B cell (primary cell): Measurements from ENCODE around the gene PGM5. TPM values are rescaled to one million over a fixed set of nuclear protein-coding genes. Genes with fewer than 3 reads are reported as not detected.

Experiments
- ATAC-seq: fragments of 200-7000 bp; cut with Tn5 transposase; one replicate; pipeline ENCODE4 v1.10.0; 2021; ENCODE audit warnings: low read depth, mild to moderate bottlenecking, moderate number of reproducible peaks, moderate library complexity
- CTCF ChIA-PET: fragments of 350-600 bp; sonication (Branson Sonifier 250); formaldehyde crosslinking; loops from one replicate; lab custom pipeline; 2021; ENCODE audit warnings: antibody characterized with exemption, inconsistent platforms; lab: Charles Lee
- POLR2A ChIA-PET: fragments of 350-600 bp; sonication (Branson Sonifier 250); formaldehyde crosslinking; loops from one replicate; lab custom pipeline; 2021; ENCODE audit warnings: antibody characterized with exemption; lab: Charles Lee
- DNase-seq: peaks from one replicate; pipeline ENCODE4 v3.0.0; 2013
- H2AFZ ChIP-seq: 2 replicates; pipeline ENCODE4 v1.6.1; 2012; ENCODE audit warnings: mild to moderate bottlenecking, low read depth, low read length; ENCODE audit not compliant: insufficient read depth, poor library complexity, severe bottlenecking
- H3K27ac ChIP-seq, 2 donors: 1 replicate in 1 of 2; 2 replicates in 1 of 2; pipeline ENCODE4 v1.5.1; 2012 to 2013; ENCODE audit warnings: low read length in 2 of 2, mild to moderate bottlenecking in 2 of 2, moderate library complexity in 1 of 2
- H3K27me3 ChIP-seq, 4 experiments: fragments of 200-600 bp in 1 of 4; sonication (generic) in 1 of 4; replicated peaks in 1 of 4; 1 replicate in 2 of 4; 2 replicates in 2 of 4; pipeline versions ENCODE4 v1.6.1 to v1.7.0; 2013 to 2016; ENCODE audit warnings: low read length in 3 of 4, mild to moderate bottlenecking in 2 of 4, mixed read lengths in 1 of 4, moderate library complexity in 1 of 4; ENCODE audit not compliant: insufficient read depth in 4 of 4, control insufficient read depth in 3 of 4; ENCODE audit errors: control extremely low read depth in 1 of 4
- H3K36me3 ChIP-seq, 2 experiments: replicated peaks in 1 of 2; 1 replicate in 1 of 2; 2 replicates in 1 of 2; pipeline versions ENCODE4 v1.6.1 to v1.7.1; 2013; ENCODE audit warnings: low read length in 1 of 2; ENCODE audit not compliant: insufficient read depth in 2 of 2, control insufficient read depth in 1 of 2; ENCODE audit errors: control extremely low read depth in 1 of 2, extremely low read depth in 1 of 2
- H3K4me1 ChIP-seq, 2 donors: fragments of 200-600 bp in 1 of 2; sonication (generic) in 1 of 2; 1 replicate in 1 of 2; 2 replicates in 1 of 2; pipeline versions ENCODE4 v1.5.1 to v1.6.1; 2013 to 2017; ENCODE audit warnings: low read length in 2 of 2; ENCODE audit not compliant: control insufficient read depth in 2 of 2, insufficient read depth in 2 of 2
- H3K4me2 ChIP-seq: replicated peaks from 2 replicates; pipeline ENCODE3; 2012; ENCODE audit warnings: mild to moderate bottlenecking, low read depth, low read length; ENCODE audit not compliant: poor library complexity, severe bottlenecking
- H3K4me3 ChIP-seq, 5 experiments: fragments of 200-600 bp in 1 of 5; sonication (generic) in 1 of 5; 1 replicate in 3 of 5; 2 replicates in 2 of 5; pipeline versions ENCODE4 v1.5.1 to v1.7.0; 2011 to 2016; ENCODE audit warnings: low read length in 4 of 5, mild to moderate bottlenecking in 4 of 5, low read depth in 2 of 5, control low read depth in 1 of 5, moderate library complexity in 1 of 5; ENCODE audit not compliant: insufficient read depth in 1 of 5; ENCODE audit errors: control extremely low read depth in 1 of 5, extremely low read depth in 1 of 5
- H3K79me2 ChIP-seq: fragments of 200-600 bp; sonication (generic); one replicate; pipeline ENCODE4 v1.6.0; 2016; ENCODE audit warnings: low read length; ENCODE audit not compliant: control insufficient read depth, insufficient read depth
- H3K9ac ChIP-seq: fragments of 200-600 bp; sonication (generic); 2 replicates; pipeline ENCODE4 v1.6.1; 2017; ENCODE audit warnings: mild to moderate bottlenecking, low read length, moderate library complexity
- H3K9me3 ChIP-seq, 3 donors: one replicate each; pipeline versions ENCODE4 v1.6.1 to v1.7.1; 2013; ENCODE audit warnings: low read length in 2 of 3; ENCODE audit not compliant: control insufficient read depth in 2 of 3, insufficient read depth in 1 of 3; ENCODE audit errors: control extremely low read depth in 1 of 3
- H4K20me1 ChIP-seq: 2 replicates; pipeline ENCODE4 v1.6.0; 2012; ENCODE audit warnings: mild to moderate bottlenecking, low read length; ENCODE audit not compliant: insufficient read depth, control insufficient read depth, poor library complexity, severe bottlenecking
- H3K27ac Mint-ChIP-seq: one replicate; pipeline ENCODE4 v1.8.0; 2021; ENCODE audit warnings: mixed read lengths
- H3K27me3 Mint-ChIP-seq: one replicate; pipeline ENCODE4 v1.8.0; 2021; ENCODE audit warnings: mixed read lengths
- H3K4me1 Mint-ChIP-seq: one replicate; pipeline ENCODE4 v1.8.0; 2021; ENCODE audit warnings: mixed read lengths
- H3K4me3 Mint-ChIP-seq: one replicate; pipeline ENCODE4 v1.8.0; 2021; ENCODE audit warnings: mixed read lengths
- H3K9me3 Mint-ChIP-seq: one replicate; pipeline ENCODE4 v1.8.0; 2022; ENCODE audit warnings: mixed read lengths; ENCODE audit not compliant: insufficient read depth
- EZH2 ChIP-seq: IDR thresholded peaks from 2 replicates; pipeline ENCODE4 v1.6.1; 2012; ENCODE audit warnings: borderline replicate concordance, low read depth, mild to moderate bottlenecking, moderate library complexity, low read length; ENCODE audit not compliant: insufficient read depth, poor library complexity, severe bottlenecking
- WGBS: methylation state at CpG from one replicate; pipeline ENCODE4 v1.1.5; 2013; ENCODE audit warnings: missing lambda C conversion rate; ENCODE audit not compliant: insufficient coverage; 5-methylcytosine and 5-hydroxymethylcytosine counted together
- intact Hi-C: fragments of 100-400 bp; cut with micrococcal nuclease; formaldehyde crosslinking; loops from one replicate; pipeline ENCODE4 v1.10.0; 2022
- polyA plus RNA-seq: library from polyadenylated mRNA; depleted of rRNA; stranded (reverse); fragments of >200 nt; gene quantifications from 2 replicates; pipeline ENCODE4 v1.2.3, GENCODE V29; 2012
- total RNA-seq, 2 donors: library from RNA; stranded (reverse); fragments of 120-200 nt in 1 of 2; gene quantifications; 1 replicate in 1 of 2; 2 replicates in 1 of 2; pipeline versions ENCODE4 v1.2.3 to v1.2.4, GENCODE V29; 2013 to 2022
- TF ChIP-seq, protein P1 (sequence below): fragments of 200-600 bp; IDR thresholded peaks from one replicate; pipeline ENCODE4 v1.8.0; 2022; ENCODE audit warnings: antibody characterized with exemption, mild to moderate bottlenecking

PGM5 gene
- total and polyA plus RNA-seq, 2 donors (not counting 1 experiment from before 2014, with no cell fraction given) = not detected

DNA sequence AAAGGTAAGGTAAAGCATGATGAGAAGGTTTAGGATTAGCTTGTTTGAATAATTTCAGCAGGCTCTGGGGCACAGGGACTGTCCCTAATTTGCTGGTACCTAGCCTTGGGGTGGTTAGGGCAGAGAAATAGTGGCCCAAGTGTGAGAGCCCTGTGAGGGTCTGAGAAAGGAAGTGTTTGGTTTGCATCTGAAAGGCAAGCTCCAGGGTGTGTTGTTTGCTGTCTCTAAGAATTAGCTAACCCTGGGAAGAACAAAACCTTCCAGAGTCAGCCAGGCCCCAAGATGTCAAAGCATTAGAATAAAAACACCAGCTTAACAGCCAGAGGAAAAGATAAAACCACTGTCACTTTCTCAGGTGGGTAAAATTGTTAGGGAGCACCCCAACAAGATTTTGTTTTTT lies 153.3 kb downstream of the PGM5 start:
- Histone ChIP-seq H3K79me2 (no peaks in the 10 kb centered on the region), H4K20me1 (no peaks in the 10 kb centered on the region), H3K4me2 (no peak overlapping the region), H3K4me3 (no peak overlapping the region), H3K27me3 (no peaks in the 10 kb centered on the region), H3K4me1 (peaks cover 5 to 6% of the 10 kb centered on the region in 2 donors), H3K9me3 (no peaks in the 10 kb centered on the region), H3K9ac (no peak overlapping the region), H3K36me3 (no peaks in the 10 kb centered on the region), H2AFZ (no peak overlapping the region), H3K27ac (no peak overlapping the region)
- Mint-ChIP-seq H3K27ac (no peak overlapping the region), H3K9me3 (no peaks in the 10 kb centered on the region), H3K27me3 (no peaks in the 10 kb centered on the region), H3K4me3 (no peak overlapping the region), H3K4me1 (peaks cover 18% of the 10 kb centered on the region)
- CTCF ChIA-PET = interaction anchor here (1.1 to 1.5 kb wide), 2 partner anchors 29 to 50 kb away, joined by 5 read pairs; no protein-coding TSS in a partner anchor
- intact Hi-C loops = loop anchor here (5.0 to 10.0 kb wide), 4 partner anchors 38 to 485 kb away; no protein-coding TSS in a partner anchor
- TF ChIP-seq EZH2 = no peak
- TF ChIP-seq, protein P1, sequence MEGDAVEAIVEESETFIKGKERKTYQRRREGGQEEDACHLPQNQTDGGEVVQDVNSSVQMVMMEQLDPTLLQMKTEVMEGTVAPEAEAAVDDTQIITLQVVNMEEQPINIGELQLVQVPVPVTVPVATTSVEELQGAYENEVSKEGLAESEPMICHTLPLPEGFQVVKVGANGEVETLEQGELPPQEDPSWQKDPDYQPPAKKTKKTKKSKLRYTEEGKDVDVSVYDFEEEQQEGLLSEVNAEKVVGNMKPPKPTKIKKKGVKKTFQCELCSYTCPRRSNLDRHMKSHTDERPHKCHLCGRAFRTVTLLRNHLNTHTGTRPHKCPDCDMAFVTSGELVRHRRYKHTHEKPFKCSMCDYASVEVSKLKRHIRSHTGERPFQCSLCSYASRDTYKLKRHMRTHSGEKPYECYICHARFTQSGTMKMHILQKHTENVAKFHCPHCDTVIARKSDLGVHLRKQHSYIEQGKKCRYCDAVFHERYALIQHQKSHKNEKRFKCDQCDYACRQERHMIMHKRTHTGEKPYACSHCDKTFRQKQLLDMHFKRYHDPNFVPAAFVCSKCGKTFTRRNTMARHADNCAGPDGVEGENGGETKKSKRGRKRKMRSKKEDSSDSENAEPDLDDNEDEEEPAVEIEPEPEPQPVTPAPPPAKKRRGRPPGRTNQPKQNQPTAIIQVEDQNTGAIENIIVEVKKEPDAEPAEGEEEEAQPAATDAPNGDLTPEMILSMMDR = no peak
- POLR2A ChIA-PET = no interaction called here
- no peak for ATAC-seq
- DNase-seq = no peak

DNA sequence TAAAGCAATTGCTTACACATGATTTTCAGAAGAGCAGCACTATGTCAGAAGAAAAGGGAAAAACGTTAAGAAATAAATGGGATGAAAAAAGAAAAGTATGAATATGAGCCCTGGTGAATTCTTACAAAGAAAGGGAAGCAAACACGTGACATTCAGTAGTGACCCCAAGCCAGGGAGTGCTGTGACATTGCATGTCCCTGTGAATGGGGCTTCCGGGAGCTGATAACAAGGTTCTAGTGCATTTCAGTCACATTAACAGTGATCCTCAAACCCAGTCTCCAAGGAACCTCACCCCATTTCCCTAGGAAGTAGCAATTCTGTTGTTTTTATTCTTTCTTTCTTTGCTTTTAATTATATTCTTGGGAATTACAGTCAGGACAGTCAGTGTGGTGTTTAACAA lies 157.0 kb downstream of the PGM5 start:
- Histone ChIP-seq H2AFZ (no peak overlapping the region), H4K20me1 (no peaks in the 10 kb centered on the region), H3K27me3 (peaks cover 0 to 3% (median 0%) of the 10 kb centered on the region in 4 experiments), H3K36me3 (no peaks in the 10 kb centered on the region), H3K4me3 (no peak overlapping the region), H3K9me3 (peaks cover 0 to 6% (median 6%) of the 10 kb centered on the region in 3 donors), H3K79me2 (no peaks in the 10 kb centered on the region), H3K9ac (no peak overlapping the region), H3K4me2 (no peak overlapping the region), H3K4me1 (peaks cover 0 to 5% of the 10 kb centered on the region in 2 donors), H3K27ac (no peak overlapping the region)
- Mint-ChIP-seq H3K4me1 (peaks cover 7% of the 10 kb centered on the region), H3K27me3 (peaks cover 8% of the 10 kb centered on the region), H3K4me3 (no peak overlapping the region), H3K27ac (no peak overlapping the region), H3K9me3 (peaks cover 2% of the 10 kb centered on the region)
- intact Hi-C loops = no loop called here
- CTCF ChIA-PET = no interaction called here
- no peak for DNase-seq
- no peak for ATAC-seq
- WGBS = 76% methylated on average over 3 of the region's 3 CpGs
- POLR2A ChIA-PET = no interaction called here
- TF ChIP-seq, protein P1 = no peak
- no peak for TF ChIP-seq EZH2
